HG02884 (cell line): ENCODE measurements around the gene FGFR4.

Source experiments
- ATAC-seq: cut with Tn5 transposase; IDR thresholded peaks from one replicate; pipeline ENCODE4 v1.9.1; 2021; ENCODE audit warnings: mild to moderate bottlenecking, moderate library complexity; ENCODE audit not compliant: unreplicated experiment

Gene FGFR4

DNA sequence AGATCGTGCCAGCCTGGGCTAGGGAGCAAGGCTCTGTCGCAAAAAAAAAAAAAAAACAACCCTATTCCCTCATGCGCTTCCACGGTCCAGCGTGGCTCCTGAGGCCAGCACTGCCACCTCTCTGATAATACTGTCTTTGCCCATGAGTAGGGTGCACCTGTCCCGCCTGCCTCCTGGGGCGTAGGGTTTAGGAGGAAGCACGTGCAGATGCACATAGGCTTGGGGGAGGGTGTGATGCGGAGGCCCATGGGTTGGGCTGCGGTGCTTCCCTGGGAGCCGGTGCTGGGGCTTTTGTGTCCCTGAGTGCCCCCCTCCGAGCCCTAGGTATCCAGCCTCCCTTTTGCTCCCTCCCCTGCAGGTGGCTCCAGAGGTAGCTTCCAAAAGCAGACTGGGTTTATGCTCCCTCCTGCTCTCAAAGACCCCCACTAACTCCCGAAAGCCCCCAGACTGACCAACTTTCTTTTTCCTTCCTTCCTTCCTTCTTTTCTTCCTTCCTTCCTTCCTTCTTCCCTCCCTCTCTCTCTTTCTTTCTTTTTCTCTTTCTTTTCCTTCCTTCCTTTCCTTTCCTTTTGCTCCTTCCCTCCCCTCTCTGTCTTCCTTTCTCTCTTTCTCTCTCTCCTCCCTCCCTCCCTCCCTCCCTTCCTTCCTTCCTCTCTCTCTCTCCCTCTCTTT is 12.8 kb downstream of the FGFR4 start:
- ATAC-seq, result no peak

GRCh38 chr5:177100714-177101121 is 14.0 kb downstream of the FGFR4 start:
- ATAC-seq, result no peak

- no peak for ATAC-seq
Observed at GRCh38 chr5:177103523-177104253, 17.0 kb downstream of the FGFR4 start.

DNA sequence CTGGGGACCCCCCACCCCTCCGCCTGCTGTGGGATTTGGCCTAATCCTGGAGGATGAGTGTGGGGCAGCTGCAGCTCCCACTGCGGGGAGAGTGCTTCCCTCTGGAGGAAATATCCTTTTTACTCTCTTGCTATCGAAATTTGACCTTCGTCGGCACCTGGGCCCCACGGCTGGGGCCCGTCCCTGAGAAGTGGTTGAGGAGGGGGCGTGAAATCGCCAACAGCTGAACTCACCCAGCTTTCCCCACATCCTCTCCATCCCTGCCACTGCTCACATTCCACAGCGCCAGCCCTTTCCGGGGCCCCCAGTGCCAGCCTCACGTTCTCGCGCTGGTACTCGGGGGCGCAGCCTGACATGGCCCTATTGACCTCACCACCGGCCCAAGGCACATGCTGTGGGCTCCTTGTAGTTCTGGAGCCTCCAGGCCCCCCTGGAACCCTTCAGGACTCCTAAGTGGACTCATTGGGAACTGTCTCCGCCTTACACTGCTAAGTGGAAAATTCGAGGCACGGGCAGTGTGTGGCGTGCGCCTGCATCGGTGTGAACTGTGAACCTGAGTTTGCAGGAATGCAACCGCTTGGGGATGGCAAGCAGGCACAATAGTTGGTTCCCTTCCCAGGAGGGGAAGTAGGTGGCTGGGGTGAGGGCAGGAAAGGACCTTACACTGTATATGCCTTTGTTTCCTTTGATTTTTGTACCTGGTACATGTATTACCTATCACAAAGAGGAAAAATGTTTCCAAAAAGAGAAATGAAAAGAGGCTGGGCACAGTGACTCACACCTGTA is 19.2 kb downstream of the FGFR4 start:
- no peak for ATAC-seq

GRCh38 chr5:177107159-177107558 is 20.4 kb downstream of the FGFR4 start:
- no peak for ATAC-seq

DNA sequence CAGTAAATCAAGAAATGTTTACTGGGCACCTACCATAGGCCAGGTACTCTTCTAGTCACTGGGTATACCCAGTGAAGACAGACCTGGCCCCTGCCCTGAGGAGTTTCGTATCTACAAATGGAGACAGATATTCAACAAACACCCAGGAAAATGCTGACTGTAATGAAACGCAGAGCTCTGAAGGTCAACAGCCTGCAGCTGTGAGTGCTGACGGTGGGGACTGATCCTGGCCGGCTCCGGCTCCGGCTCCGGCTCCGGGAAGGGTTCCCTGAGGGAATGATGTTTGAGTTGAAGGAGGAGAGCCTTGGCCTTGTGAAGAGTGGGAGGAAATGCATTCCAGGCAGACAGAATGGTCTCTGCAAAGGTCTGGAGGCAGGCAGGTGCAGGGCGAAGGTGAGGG is 23.1 kb downstream of the FGFR4 start:
- no peak for ATAC-seq

GRCh38 chr5:177111720-177112394 is 25.1 kb downstream of the FGFR4 start:
- no peak for ATAC-seq

DNA sequence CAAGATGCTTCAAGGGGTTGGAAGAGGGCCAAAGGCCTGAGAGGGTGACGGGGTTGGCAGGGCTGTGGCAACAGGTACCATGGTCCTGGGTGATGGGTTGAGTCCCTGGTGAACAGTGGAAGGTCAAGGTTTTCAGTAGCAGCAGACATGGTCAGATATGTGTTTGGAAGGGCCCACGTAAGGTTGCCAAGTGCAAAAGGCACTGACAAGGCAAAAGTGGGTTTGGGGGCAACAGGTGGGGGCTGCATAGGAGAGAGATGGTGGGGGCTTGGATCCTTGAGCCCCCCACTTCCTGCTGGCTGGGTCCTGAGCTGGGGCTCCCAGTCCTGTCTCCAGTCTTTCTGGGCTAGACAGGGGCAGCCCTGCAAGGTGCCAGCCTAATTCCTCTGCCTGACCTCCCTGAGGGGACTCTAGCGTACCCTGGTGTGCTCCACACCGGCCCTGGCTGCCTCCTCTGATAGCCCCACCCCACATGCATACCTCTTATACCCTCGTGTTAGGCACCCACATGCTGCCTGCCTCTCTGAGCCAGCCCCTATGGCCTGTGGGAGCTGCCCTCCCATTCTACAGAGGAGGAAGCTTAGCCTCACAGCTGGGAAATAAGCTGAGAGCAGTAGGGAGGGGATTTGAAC is 26.0 kb downstream of the FGFR4 start:
- no peak for ATAC-seq

DNA sequence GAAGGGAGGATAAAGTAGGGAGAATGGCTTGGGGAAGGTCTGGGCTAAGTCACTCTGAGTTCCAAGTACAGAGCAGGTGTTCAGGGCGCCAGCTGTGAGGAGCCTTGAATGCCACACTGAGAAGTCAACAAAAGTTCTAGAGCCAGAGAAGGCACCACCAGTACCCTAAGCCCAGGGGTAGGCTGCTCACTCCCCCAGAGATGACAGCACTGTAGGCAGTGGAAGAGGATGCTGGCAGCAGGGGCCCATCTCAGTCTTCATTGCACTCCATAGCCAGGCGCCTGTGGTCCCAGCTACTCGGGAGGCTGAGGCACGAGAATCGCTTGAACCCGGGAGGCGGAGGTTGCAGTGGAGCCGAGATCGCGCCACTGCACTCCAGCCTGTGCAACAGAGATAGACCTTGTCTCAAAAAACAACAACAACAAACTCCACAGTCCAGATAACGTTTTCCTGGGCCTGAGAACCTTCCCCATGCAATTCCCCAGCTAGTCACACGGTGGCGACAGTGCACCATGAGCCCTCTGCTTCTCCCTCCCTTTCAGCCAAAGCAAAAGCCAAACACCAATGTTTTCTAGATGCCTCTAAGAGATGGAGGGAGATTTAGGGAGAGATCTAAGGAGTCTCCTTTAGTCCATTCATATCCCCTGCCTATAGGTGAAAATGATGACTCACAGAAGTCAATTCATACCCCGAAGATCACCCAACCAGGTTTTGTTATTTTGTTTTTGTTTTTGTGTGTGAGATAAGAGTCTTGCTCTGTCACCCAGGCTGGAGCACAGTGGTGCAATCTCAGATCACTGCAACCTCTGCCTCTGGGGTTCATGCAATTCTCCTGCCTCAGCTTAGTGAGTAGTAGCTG is 27.1 kb downstream of the FGFR4 start:
- ATAC-seq, result no peak

DNA sequence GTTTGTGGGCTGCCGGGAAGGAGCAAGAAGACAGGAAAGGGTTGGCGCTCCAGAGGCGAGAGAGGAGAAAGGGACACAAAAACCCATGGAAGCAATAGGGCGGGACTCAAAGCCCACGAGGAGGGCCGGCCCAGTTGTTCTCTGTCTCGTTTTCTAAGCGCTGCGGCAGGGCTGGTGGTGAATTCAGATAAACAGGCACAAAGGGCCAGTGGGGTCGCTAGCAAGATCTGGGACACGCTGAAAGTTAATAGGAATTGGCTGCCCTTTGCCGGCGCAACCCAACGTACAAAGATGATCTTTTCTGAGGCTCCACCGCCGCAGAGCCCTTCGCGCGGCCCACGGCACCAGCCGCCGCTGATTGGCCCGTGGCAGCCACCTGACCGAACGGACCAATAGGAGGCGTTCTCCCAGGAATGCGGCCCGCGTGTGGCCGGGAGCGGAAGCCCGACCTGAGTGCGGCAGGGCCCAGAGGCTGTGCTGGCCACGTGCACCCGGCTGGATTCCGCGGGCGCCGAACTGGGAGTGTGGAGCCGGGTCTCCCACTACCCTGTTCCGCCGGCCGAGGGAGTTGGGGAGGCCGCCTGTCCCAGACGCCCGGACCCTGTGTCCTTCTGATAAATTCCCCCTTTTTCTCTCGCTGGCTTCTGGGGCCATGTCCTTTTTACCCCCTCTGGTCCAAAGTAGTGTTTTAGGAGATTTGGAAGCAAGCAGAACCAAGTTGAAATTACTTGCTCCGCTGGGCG is 30.1 kb downstream of the FGFR4 start:
- peak; percentile 53 for ATAC-seq

DNA sequence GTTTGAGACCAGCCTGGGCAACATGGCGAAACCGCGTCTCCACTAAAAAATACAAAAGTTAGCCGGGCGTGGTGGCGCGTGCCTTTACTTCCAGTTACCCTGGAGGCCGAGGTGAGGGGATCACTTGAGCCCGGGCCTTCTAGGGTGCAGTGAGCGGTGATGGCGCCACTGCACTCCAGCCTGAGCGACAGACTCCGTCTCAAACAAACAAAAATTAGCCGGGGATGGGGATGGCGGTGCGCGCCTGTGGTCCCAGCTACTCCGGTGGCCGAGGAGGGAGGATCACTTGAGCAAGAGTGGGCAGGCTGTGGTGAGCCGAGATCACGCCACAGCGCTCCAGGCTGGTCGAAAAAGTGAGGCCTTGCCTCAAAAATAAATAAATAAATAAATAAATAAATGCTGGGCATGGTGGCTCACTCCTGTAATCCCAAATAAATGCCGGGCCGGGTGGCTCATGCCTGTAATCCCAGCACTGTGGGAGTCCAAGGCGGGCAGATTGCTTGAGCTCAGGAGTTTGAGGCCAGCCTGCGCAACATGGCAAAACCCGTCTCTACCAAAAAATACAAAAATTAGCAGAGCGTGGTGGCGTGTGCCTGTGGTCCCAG is 30.8 kb downstream of the FGFR4 start:
- no peak for ATAC-seq

DNA sequence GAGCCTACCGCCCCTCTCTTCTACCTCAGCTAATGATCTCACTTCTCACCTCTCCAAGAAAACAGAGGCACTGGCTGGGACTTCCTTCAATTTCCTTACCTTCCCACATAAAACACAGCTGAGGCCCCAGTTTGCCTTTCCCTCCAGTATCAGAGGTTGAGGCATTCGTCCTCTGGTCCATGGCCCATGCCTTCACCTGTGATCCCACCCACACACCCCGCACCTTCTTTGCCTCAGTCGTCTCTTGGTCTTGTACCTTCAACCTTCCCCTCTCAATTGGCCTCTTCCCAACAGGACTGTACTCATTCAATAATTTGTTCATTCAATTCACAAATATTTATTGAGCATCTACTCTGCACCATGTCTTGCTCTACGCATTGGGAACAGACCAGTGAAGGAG is 35.9 kb downstream of the FGFR4 start:
- ATAC-seq, result no peak

DNA sequence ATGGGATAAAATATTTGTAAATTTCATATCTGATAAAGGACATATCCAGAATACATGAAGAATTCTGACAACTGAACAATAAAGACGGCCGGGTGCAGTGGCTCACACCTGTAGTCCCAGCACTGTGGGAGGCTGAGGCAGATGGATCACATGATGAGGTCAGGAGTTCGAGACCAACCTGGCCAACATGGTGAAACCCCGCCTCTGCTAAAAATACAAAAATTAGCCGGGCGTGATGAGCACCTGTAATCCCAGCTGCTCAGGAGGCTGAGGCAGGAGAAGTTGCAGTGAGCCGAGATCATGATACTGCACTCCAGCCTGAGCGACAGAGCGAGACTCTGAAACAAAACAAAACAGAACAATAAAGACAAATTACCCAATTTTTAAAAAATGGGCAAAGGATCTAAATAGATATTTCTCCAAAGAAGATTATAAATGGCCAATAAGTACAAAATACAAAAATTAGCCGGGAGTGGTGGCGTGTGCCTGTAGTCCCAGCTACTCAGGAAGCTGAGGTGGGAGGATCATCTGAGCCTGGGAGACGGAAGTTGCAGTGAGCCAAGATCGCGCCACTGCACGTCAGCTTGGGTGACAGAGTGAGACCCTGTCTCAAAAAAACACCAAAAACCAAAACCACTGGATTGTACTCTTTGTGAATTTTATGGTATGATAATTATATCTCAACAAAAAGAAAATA is 37.2 kb downstream of the FGFR4 start:
- no peak for ATAC-seq

DNA sequence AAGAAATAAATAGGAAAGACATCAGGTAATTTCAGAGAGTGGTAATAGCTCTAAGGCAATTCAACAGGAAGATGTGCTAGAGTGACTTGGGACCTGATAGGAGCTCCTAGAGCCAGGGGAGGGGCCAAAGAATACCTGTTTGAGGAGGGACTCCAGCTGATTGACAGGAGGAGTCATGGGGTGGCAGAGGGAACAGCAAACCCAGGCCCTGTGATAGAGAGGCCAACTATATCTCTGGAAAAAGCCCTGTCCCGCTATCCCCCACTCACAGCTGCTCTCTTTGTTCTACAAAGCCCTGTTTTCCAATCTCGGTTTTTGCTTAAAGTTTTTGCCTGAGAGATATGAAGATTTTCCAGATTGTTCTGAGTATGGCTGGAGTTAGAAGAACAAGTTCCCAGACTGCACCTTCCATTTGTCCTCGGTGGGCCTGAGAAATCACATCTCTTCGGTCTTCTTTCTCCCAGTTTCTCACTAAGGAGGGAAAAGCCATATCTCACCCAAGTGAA is 37.8 kb downstream of the FGFR4 start:
- no peak for ATAC-seq

GRCh38 chr5:177126771-177127170 is 40.1 kb downstream of the FGFR4 start:
- no peak for ATAC-seq

GRCh38 chr5:177128551-177128981 is 41.9 kb downstream of the FGFR4 start:
- ATAC-seq, result no peak

DNA sequence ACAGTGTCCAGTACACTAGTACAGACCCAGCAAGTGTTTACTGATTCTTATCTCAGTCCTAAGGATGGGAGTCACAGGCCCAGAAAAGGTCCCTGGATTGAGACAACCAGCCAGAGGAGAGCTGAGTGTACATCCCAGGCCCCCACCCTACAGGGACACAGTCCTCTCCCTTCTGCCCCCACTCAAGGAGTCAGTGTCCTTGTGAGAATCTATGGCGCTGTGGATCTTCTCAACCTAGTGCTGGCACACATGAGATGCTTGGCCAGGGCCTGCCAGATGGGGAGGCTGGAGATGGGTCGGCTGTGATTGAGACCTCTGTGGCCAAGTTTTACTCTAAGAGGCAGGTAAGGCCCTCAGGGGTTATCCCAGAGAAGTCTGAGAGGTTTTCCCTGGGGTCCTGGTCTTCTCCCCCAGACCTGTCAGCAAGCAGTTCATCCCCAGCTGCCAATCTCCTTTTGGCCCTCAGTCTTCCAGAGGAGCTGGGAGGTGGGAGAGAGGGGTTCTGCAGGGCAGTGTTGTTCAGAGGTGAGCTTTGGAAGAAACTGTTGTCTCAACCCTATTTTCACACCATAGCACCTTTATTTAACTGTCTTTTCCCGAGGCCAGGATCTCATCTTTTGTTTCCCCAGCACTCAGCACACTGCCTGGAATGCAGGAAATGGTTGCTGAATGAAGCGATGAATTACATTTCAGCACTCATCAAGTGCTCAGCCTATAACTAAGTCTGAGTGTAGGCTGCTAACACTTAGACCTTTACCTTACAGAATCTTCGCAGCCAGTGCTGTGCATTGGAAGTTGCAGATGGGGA is 43.7 kb downstream of the FGFR4 start:
- ATAC-seq, result no peak
